ENCODE results near the gene FFAR1. TPM values are rescaled to one million over a fixed set of nuclear protein-coding genes. Genes with fewer than 3 reads are reported as not detected.
"Not testable (repeated sequence)": the region's sequence is repeated elsewhere in the genome, so short reads cannot be mapped to it uniquely, and the experiment has no call there.

FFAR1 gene
- total and polyA plus RNA-seq, 2 donors (not counting 1 experiment from before 2014, with no cell fraction given), result 3.0 to 17.9 TPM

DNA sequence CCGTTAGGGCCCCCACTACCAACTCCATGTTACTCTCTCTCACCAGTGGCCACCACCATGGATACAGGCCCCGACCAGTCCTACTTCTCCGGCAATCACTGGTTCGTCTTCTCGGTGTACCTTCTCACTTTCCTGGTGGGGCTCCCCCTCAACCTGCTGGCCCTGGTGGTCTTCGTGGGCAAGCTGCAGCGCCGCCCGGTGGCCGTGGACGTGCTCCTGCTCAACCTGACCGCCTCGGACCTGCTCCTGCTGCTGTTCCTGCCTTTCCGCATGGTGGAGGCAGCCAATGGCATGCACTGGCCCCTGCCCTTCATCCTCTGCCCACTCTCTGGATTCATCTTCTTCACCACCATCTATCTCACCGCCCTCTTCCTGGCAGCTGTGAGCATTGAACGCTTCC, 11.1 kb downstream of the FFAR1 start:
- H3K36me3 ChIP-seq (replicated peaks in 1 of 2; ENCODE audit: control extremely low read depth in 1 of 2, control insufficient read depth in 1 of 2, extremely low read depth in 1 of 2, insufficient read depth in 2 of 2, low read length in 1 of 2); H2AFZ ChIP-seq (ENCODE audit: insufficient read depth, low read depth, low read length, poor library complexity, severe bottlenecking); POLR2A ChIA-PET; H3K9me3 Mint-ChIP-seq (ENCODE audit: insufficient read depth); H3K4me1 Mint-ChIP-seq; intact Hi-C loops (cut with micrococcal nuclease); H3K79me2 ChIP-seq (ENCODE audit: control insufficient read depth, insufficient read depth, low read length); ATAC-seq (ENCODE audit: low read depth); H4K20me1 ChIP-seq (ENCODE audit: control insufficient read depth, insufficient read depth, low read length, poor library complexity, severe bottlenecking); H3K9ac ChIP-seq (ENCODE audit: low read length); H3K4me1 ChIP-seq (ENCODE audit: control insufficient read depth in 2 of 2, insufficient read depth in 2 of 2, low read length in 2 of 2); H3K4me2 ChIP-seq (replicated peaks; ENCODE audit: low read depth, low read length, poor library complexity, severe bottlenecking); H3K27ac Mint-ChIP-seq; H3K4me3 ChIP-seq (ENCODE audit: control extremely low read depth in 1 of 5, extremely low read depth in 1 of 5, insufficient read depth in 1 of 5, low read depth in 2 of 5, low read length in 4 of 5); H3K9me3 ChIP-seq (ENCODE audit: control extremely low read depth in 1 of 3, control insufficient read depth in 2 of 3, insufficient read depth in 1 of 3, low read length in 2 of 3); DNase-seq; H3K27me3 ChIP-seq (replicated peaks in 1 of 4; ENCODE audit: control extremely low read depth in 1 of 4, control insufficient read depth in 3 of 4, insufficient read depth in 4 of 4, low read length in 3 of 4); H3K27ac ChIP-seq (ENCODE audit: low read length in 2 of 2); H3K4me3 Mint-ChIP-seq: not testable (repeated sequence)
- no CpG with 5 or more reads among the region's 16 CpGs for WGBS (ENCODE audit: insufficient coverage)
- H3K27me3 Mint-ChIP-seq, result peaks cover 20% of the 10 kb centered on the region
- CTCF ChIA-PET, result interaction anchor here (1.0 to 13.5 kb wide), 3 partner anchors 18 to 136 kb away, joined by 4 to 234 read pairs (median 4); no protein-coding TSS in a partner anchor

DNA sequence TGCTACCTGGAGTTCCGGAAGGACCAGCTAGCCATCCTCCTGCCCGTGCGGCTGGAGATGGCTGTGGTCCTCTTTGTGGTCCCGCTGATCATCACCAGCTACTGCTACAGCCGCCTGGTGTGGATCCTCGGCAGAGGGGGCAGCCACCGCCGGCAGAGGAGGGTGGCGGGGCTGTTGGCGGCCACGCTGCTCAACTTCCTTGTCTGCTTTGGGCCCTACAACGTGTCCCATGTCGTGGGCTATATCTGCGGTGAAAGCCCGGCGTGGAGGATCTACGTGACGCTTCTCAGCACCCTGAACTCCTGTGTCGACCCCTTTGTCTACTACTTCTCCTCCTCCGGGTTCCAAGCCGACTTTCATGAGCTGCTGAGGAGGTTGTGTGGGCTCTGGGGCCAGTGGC, 11.7 kb downstream of the FFAR1 start:
- H3K27me3 Mint-ChIP-seq, result peaks cover 20% of the 10 kb centered on the region
- H3K4me3 Mint-ChIP-seq; H3K27ac ChIP-seq (ENCODE audit: low read length in 2 of 2); H3K27ac Mint-ChIP-seq; DNase-seq; H3K4me1 Mint-ChIP-seq; H2AFZ ChIP-seq (ENCODE audit: insufficient read depth, low read depth, low read length, poor library complexity, severe bottlenecking); H3K4me3 ChIP-seq (ENCODE audit: control extremely low read depth in 1 of 5, extremely low read depth in 1 of 5, insufficient read depth in 1 of 5, low read depth in 2 of 5, low read length in 4 of 5); H3K9me3 ChIP-seq (ENCODE audit: control extremely low read depth in 1 of 3, control insufficient read depth in 2 of 3, insufficient read depth in 1 of 3, low read length in 2 of 3); intact Hi-C loops (cut with micrococcal nuclease); H3K9ac ChIP-seq (ENCODE audit: low read length); H3K4me1 ChIP-seq (ENCODE audit: control insufficient read depth in 2 of 2, insufficient read depth in 2 of 2, low read length in 2 of 2); H4K20me1 ChIP-seq (ENCODE audit: control insufficient read depth, insufficient read depth, low read length, poor library complexity, severe bottlenecking); H3K4me2 ChIP-seq (replicated peaks; ENCODE audit: low read depth, low read length, poor library complexity, severe bottlenecking); H3K9me3 Mint-ChIP-seq (ENCODE audit: insufficient read depth); H3K27me3 ChIP-seq (replicated peaks in 1 of 4; ENCODE audit: control extremely low read depth in 1 of 4, control insufficient read depth in 3 of 4, insufficient read depth in 4 of 4, low read length in 3 of 4); ATAC-seq (ENCODE audit: low read depth); CTCF ChIA-PET; H3K36me3 ChIP-seq (replicated peaks in 1 of 2; ENCODE audit: control extremely low read depth in 1 of 2, control insufficient read depth in 1 of 2, extremely low read depth in 1 of 2, insufficient read depth in 2 of 2, low read length in 1 of 2); POLR2A ChIA-PET; H3K79me2 ChIP-seq (ENCODE audit: control insufficient read depth, insufficient read depth, low read length): not testable (repeated sequence)
- WGBS (ENCODE audit: insufficient coverage), result 96% methylated on average over 13 of the region's 21 CpGs

DNA sequence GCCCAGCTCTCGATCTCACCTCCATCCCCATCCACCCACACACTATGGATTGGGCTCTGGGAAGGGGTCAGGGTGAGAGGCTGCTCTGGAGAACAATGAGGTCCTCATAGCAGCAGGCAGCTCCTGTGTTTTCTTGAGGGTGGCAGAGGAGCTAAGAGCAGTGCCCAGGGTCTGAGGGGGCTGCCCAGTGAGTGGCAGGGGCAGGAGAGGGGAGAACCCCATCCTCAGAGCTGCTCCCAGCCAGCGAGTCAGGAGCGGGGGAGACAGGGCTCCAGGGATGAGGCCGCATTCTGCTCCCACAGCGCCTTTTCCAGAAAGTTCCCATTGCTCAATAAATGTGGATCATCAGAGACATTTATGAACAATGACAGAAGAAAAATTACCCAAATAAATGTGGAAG, 12.4 kb downstream of the FFAR1 start:
- DNase-seq; H3K79me2 ChIP-seq (ENCODE audit: control insufficient read depth, insufficient read depth, low read length); H3K4me3 Mint-ChIP-seq; H3K27ac Mint-ChIP-seq; H3K9me3 ChIP-seq (ENCODE audit: control extremely low read depth in 1 of 3, control insufficient read depth in 2 of 3, insufficient read depth in 1 of 3, low read length in 2 of 3); H3K4me1 Mint-ChIP-seq; H2AFZ ChIP-seq (ENCODE audit: insufficient read depth, low read depth, low read length, poor library complexity, severe bottlenecking); H3K27ac ChIP-seq (ENCODE audit: low read length in 2 of 2); intact Hi-C loops (cut with micrococcal nuclease); ATAC-seq (ENCODE audit: low read depth); POLR2A ChIA-PET; CTCF ChIA-PET; H3K4me1 ChIP-seq (ENCODE audit: control insufficient read depth in 2 of 2, insufficient read depth in 2 of 2, low read length in 2 of 2); H3K9ac ChIP-seq (ENCODE audit: low read length); H3K4me3 ChIP-seq (ENCODE audit: control extremely low read depth in 1 of 5, extremely low read depth in 1 of 5, insufficient read depth in 1 of 5, low read depth in 2 of 5, low read length in 4 of 5); H3K36me3 ChIP-seq (replicated peaks in 1 of 2; ENCODE audit: control extremely low read depth in 1 of 2, control insufficient read depth in 1 of 2, extremely low read depth in 1 of 2, insufficient read depth in 2 of 2, low read length in 1 of 2); H3K4me2 ChIP-seq (replicated peaks; ENCODE audit: low read depth, low read length, poor library complexity, severe bottlenecking); H3K27me3 ChIP-seq (replicated peaks in 1 of 4; ENCODE audit: control extremely low read depth in 1 of 4, control insufficient read depth in 3 of 4, insufficient read depth in 4 of 4, low read length in 3 of 4); H3K9me3 Mint-ChIP-seq (ENCODE audit: insufficient read depth); H4K20me1 ChIP-seq (ENCODE audit: control insufficient read depth, insufficient read depth, low read length, poor library complexity, severe bottlenecking): not testable (repeated sequence)
- no CpG with 5 or more reads among the region's 5 CpGs for WGBS (ENCODE audit: insufficient coverage)
- H3K27me3 Mint-ChIP-seq, result peaks cover 20% of the 10 kb centered on the region
